SHP77 treated with DMSO at 0.1 percent for 48 hours (cell line): ENCODE measurements around the gene BMP10.
"Not testable (repeated sequence)": the region's sequence is repeated elsewhere in the genome, so short reads cannot be mapped to it uniquely, and the experiment has no call there.

Source experiments
- DNase-seq: peaks from one replicate; lab custom pipeline; 2025; lab: John Stamatoyannopoulos, UW

BMP10 gene

GRCh38 chr2:68895981-68896380 is 24.8 kb upstream of the BMP10 start:
- not testable (repeated sequence) for DNase-seq

GRCh38 chr2:68889500-68889899 is 18.3 kb upstream of the BMP10 start:
- no peak for DNase-seq

DNA sequence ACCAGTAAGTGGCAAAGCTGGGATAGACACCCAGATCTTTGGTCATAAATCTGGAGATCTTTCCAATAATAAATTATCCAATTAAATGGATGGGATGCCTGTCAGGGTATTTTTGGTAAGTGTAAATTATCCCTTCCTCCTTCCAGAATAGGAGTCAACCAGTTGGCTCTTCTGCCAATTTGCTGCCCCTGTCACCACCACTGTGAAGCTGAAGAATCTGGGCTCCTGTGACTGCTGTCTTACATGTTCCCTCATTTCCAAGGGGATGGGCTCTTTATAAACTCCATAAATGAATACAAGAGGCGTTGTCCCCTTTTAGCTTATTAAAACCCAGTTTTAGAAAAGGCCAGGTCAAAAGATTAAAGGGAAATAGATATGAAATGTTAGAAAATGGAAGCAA is 17.8 kb upstream of the BMP10 start:
- no peak for DNase-seq

GRCh38 chr2:68888038-68888704 is 17.0 kb upstream of the BMP10 start:
- no peak for DNase-seq

GRCh38 chr2:68885811-68886075 is 14.5 kb upstream of the BMP10 start:
- DNase-seq, result no peak

DNA sequence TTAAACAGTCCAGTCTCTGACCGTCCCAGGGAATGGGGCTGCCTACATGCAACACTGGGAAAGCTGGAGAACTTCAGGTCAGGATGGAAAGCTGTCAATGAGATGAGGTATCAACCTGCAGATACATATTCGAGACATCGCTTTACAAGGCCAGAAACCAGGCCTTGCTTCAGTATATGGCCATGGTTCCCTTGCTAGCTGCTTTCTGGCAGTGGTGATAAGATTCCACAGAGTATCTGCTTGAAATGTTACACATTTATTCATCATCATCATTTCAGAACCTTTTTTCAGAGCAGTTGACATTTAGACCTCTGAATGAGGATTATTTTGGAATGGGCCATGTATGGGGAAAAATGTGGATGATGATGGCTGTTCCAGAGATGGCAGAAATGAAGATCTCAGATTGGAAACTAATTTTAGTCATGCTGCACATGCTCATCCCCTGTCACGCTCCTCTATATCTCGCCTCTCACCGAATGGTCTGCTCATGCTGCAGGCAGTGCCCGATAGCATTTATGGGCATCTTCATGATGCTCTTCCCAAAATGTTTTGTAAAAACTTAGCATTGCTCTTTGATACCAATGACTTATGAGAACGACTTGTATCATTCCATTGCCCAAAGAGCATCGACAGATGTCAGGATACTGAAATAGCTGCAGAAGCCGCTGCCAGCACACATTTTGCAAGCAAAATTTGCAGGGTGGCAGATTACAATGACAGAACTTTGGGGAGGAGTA is 14.0 kb upstream of the BMP10 start:
- DNase-seq, result no peak

- DNase-seq, result no peak
Measured at GRCh38 chr2:68880213-68880612, 9.0 kb upstream of the BMP10 start.

- no peak for DNase-seq
Measured at GRCh38 chr2:68879296-68879695, 8.1 kb upstream of the BMP10 start.

GRCh38 chr2:68878753-68879152 is 7.6 kb upstream of the BMP10 start:
- no peak for DNase-seq

DNA sequence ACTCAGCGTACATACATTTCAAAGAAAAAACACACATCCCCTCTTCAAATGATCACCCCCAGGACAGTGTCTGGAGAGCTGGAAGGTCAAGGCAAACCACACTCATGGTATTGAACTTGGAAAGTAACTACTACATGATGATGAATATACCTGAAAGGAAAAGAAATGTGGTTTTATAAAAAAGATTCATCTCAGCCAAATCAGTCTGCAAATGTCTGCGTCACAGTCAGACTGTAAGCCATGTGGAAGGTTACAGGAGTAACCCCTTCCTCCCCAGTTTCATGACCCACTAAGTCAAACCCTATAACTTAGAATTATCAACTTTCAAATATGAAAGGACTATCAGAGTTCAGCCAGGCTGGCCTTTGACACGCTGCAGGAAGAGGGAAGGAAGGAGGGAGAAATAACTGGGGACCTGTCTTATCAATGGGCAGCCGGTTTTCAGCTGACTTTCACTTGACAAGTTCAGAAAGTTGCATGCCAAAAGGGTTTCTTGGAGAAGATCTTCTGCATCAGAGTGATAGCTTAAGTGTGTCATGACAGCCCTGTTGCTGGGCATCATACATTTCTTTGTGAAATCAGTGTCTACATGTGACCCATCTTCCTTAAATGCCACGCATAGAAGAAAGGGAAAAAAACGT is 7.0 kb upstream of the BMP10 start:
- no peak for DNase-seq

DNA sequence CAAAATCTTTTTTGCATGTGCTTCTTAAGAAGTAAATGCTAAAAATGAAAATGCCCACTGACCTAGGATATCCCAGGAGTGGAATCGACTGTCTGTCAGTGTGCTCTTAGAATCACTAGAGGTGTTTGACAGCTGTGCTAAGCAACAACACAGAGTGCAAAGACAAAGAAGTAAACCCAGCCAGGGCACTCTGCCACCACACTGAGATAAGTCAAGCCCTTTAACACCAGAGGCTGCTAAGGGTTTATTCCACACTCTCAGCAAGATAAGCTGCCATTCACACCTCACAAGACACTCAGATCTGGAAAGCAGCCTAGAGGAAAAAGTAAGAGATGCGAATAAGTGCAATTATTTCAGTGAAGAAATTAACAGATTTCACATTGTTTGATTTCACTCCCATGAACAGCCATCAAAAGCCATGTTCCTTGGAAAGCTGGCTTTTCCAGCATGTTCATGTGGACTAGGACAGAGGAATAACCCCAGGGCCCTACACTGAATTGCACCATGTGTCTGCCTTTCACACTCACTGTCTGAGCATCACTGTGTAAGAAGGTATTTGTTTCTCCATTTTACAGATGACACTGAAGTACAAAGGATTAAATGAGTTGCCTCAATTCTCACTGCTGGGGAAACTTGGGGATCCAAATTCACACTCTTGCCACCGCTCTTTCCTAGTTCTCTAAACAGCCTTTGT is 6.0 kb upstream of the BMP10 start:
- no peak for DNase-seq

GRCh38 chr2:68870215-68870614 is 982 bp downstream of the BMP10 start:
- DNase-seq, result no peak

DNA sequence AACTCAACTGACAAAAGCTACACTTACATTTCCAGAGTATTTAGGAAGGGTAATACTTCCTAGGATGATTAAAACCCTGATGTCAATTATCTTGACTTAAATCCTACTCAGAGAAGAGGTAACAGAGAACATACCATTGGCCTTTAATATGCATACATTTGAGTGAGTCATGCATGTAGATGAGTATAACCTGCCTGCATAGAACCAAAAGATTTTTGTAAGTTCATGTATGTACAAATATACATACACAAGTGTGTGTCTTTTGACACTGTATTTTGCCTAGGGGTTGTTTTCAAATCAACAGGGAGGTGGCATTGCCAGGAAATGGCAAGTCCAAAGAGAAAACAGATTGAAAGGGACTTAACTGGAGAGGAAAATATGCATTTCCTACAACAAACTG is 6.1 kb downstream of the BMP10 start:
- no peak for DNase-seq

- DNase-seq, result no peak
Measured at GRCh38 chr2:68863996-68864395, 7.2 kb downstream of the BMP10 start.

DNA sequence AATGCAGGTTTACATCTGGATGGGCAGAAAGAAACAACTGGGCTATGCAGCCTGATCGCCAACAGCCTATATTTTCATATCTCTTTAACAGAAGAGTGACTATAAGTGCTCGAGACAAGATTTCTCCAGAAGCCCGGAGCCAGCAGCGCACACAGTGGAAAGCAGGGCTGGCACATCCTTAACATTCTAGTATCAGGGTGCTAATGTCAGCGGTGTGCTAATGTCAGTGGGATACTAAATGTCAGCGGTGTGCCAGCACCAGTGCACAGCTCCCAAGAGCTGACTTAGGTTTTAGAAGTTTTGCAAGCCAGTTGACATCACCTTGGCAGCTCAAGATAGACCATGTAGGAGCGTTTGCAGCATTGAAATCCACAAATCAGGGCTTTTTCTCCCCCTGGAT is 8.3 kb downstream of the BMP10 start:
- DNase-seq, result no peak

GRCh38 chr2:68861330-68861729 is 9.9 kb downstream of the BMP10 start:
- DNase-seq, result no peak

DNA sequence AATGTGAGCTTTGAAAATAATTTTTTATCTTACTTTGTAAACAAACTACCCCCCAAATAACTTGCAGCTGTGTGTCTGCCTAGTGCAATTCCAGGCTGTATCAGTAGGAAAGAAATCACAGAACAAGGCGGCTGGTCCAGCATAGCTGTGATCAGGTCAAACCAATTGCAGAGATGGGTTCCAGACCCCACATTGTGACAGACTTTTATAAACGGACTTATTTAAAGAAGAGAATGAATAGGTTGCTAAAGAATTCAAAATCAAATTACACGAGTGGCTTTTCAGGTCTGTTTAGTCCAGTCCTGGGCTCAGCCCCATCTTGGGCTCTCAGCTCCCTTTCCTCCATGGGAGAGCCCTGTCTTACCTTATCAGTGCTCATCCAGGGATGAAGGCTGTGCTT is 11.1 kb downstream of the BMP10 start:
- DNase-seq, result no peak

DNA sequence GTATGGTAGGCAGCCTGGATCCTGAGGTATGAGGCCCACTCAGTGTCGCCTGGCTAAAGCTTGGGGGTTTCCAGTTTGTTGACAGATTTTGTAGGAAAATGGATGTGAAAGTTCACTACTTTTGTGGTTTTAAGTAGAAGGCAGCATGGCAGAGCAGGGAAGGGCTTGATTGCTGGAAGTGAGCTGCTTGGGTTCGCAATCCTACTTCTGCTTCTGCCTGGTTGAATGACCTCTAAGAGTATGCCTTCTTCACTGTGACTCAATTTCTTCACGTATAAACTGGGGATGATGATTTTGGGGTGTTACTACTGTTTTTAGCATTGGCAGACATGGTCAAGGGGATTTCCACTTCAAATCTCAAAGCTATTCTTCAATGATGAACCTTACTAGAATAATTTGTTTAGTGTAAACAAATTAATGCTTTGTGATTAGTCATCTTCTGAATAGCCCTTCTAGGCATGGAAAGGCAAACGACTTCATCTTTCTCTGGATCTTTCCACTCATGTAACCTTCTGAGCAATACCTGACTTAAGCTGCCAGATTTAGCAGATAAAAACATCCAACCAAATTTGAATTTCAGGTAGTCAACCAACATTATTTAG is 13.2 kb downstream of the BMP10 start:
- no peak for DNase-seq

GRCh38 chr2:68857202-68857845 is 13.9 kb downstream of the BMP10 start:
- no peak for DNase-seq

DNA sequence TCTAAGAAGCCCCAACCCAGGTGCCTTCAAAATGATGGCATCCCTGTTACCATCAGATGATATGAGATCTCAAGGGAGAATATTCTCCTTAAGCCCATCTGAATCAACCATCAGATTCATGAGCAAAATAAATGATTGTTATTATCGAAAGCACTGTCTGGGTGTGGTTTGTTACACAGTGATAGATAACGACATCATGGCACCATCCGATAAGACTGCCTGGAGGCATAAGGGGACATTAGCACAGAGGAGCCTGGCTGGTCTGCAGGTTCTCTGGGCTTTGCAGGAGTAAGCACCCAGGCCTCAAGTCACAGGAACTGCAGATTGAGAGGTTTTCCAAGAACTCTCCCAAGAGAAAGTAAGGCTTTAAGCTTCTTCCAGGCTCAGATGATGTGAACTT is 15.6 kb downstream of the BMP10 start:
- DNase-seq, result no peak

GRCh38 chr2:68854476-68854875 is 16.7 kb downstream of the BMP10 start:
- DNase-seq, result no peak

- DNase-seq, result no peak
Measured at GRCh38 chr2:68853915-68854314, 17.3 kb downstream of the BMP10 start.
